ENCODE results near the gene LTBP2.

DNA sequence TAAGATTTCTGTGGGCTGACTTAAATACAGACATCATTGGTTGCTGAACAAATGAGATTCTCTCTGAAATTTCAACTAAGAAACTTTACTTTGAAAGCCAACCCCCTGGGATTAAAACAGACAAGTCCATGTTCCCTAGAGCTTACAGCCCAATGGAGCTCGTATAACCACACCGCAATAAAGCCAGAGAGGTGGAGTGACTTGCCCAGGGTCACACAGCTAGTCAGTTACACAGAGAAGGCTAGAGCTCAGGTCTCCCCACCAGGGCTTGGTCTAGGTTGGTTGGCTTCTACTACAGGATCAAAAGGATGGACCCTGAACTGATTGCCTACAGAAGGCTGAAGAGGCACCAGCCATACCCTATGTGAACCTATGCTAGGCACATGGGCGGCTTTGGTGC, 8.9 kb upstream of the LTBP2 start:
- TF ChIP-seq POLR2A (IDR thresholded peaks at IDR 0.05; ENCODE audit: low read length) (no peak), GATA1 (IDR thresholded peaks at IDR 0.05; ENCODE audit: low read depth, low read length) (no peak)
